Measurements from ENCODE around the gene SH3BP4. TPM values are rescaled to one million over a fixed set of nuclear protein-coding genes. Genes with fewer than 3 reads are reported as not detected.

The SH3BP4 gene
- total and polyA plus RNA-seq, 2 of the 13 experiments (the other 11 are each of a cell fraction or from before 2014, with no cell fraction given): 34.6 to 99.1 TPM

GRCh38 chr2:234969306-234970098 is 17.7 kb downstream of the SH3BP4 start:
- CTCF ChIA-PET (ENCODE audit: low intra/inter-chr PET ratio, low total read pairs): no interaction called here
- intact Hi-C loops (cut with micrococcal nuclease; ENCODE audit: unreplicated experiment): no loop called here
- peak; percentile 59 for TF ChIP-seq AGO2 (optimal IDR thresholded peaks at IDR 0.05; ENCODE audit: low read depth, low read length)
- peak; percentile 40; the same call in 1 of the 2 replicates for TF ChIP-seq ATF7 (IDR thresholded peaks at IDR 0.05)
- no peak for TF ChIP-seq ATF7 (CRISPR knock-in tag; IDR thresholded peaks at IDR 0.05)
- TF ChIP-seq SCMH1 (CRISPR knock-in tag; IDR thresholded peaks at IDR 0.05; ENCODE audit: borderline replicate concordance): no peak
- no peak for TF ChIP-seq ZEB1 (IDR thresholded peaks at IDR 0.05; ENCODE audit: insufficient replicate concordance, low read depth)
- peak; percentile 82 for TF ChIP-seq ZNF282 (IDR thresholded peaks at IDR 0.05; ENCODE audit: partially characterized antibody)
- 0 out of 2 replicates have a peak, but pooled peaks have one; percentile 14 for TF ChIP-seq ARID4A (CRISPR knock-in tag; IDR thresholded peaks at IDR 0.05; ENCODE audit: borderline replicate concordance)
- no peak for TF ChIP-seq DNMT1 (CRISPR knock-in tag; IDR thresholded peaks at IDR 0.05)
- TF ChIP-seq FOXK2 (IDR thresholded peaks at IDR 0.05): peak; percentile 58; the same call in 1 of the 2 replicates
- TF ChIP-seq IKZF1 (IDR thresholded peaks at IDR 0.05): 0 out of 2 replicates have a peak, but pooled peaks have one; percentile 67
- 0 out of 2 replicates have a peak, but pooled peaks have one; percentile 33 for TF ChIP-seq PITX1 (CRISPR knock-in tag; IDR thresholded peaks at IDR 0.05)
- peak; percentile 82; the same call in 1 of the 2 replicates for TF ChIP-seq NONO (IDR thresholded peaks at IDR 0.05)
- no peak for TF ChIP-seq NONO (CRISPR knock-in tag; conservative IDR thresholded peaks at IDR 0.05)
- no peak for TF ChIP-seq ETV5 (CRISPR knock-in tag; IDR thresholded peaks at IDR 0.05; ENCODE audit: borderline replicate concordance)
- no peak for TF ChIP-seq ZNF556 (CRISPR knock-in tag; IDR thresholded peaks at IDR 0.05; ENCODE audit: borderline replicate concordance)
- peak; percentile 78; the same call in 1 of the 2 replicates for TF ChIP-seq ZBTB38 (CRISPR knock-in tag; IDR thresholded peaks at IDR 0.05)

More at GRCh38 chr2:234969306-234970098, 17.7 kb downstream of the SH3BP4 start:
- Histone ChIP-seq H3K9me3 (ENCODE audit: low read length) (no peaks in the 10 kb centered on the region), H3K4me2 (ENCODE audit: low read depth, low read length) (no peak overlapping the region), H3K36me3 (replicated peaks in 1 of 2; ENCODE audit: control insufficient read depth in 1 of 2, insufficient read depth in 2 of 2, low read length in 2 of 2) (peaks cover 12 to 56% of the 10 kb centered on the region in 2 experiments), H4K20me1 (ENCODE audit: insufficient read depth, low read length) (peaks cover 96% of the 10 kb centered on the region), H3K27me3 (ENCODE audit: control insufficient read depth in 1 of 2, insufficient read depth in 2 of 2, low read length in 2 of 2) (no peaks in the 10 kb centered on the region), H3K27ac (ENCODE audit: extremely low read length, insufficient read depth, low read length) (no peak overlapping the region), H3K79me2 (ENCODE audit: insufficient read depth, low read length) (peaks cover 97% of the 10 kb centered on the region), H2AFZ (ENCODE audit: low read length) (no peak overlapping the region), H3K4me3 (replicated peaks in 1 of 3; ENCODE audit: insufficient read depth in 1 of 3, low read depth in 2 of 3, low read length in 3 of 3) (no peak overlapping the region), H3K9ac (ENCODE audit: insufficient read depth, low read depth, low read length) (no peak overlapping the region), H3K4me1 (ENCODE audit: insufficient read depth, low read length) (peaks cover 61% of the 10 kb centered on the region)
- in situ Hi-C loops (cut with HindIII; ENCODE audit: extremely low pct_ligation_motif_present, low pct_unique_long_range_greater_than_20kb): no loop called here
- WGBS (ENCODE audit: low lambda C conversion rate): 91% methylated on average over 17 of the region's 17 CpGs
- POLR2A ChIA-PET: interaction anchor here (1.3 to 1.6 kb wide), 2 partner anchors 8 to 10 kb away, joined by 3 to 6 read pairs; no protein-coding TSS in a partner anchor
- no TSS peak for BruUV-seq (replicated peaks)
- DNase-seq (ENCODE audit: low spot score) (no peak), FAIRE-seq (no peak), ATAC-seq (no peak; the same call in 2 of the 3 replicates)

Data from HepG2 (cell line).